ENCODE data around the gene MUSTN1.

The MUSTN1 gene

GRCh38 chr3:52798978-52799476 is 35.8 kb downstream of the MUSTN1 start:
- H3K4me3 ChIP-seq (ENCODE audit: low read depth in 1 of 2, low read length in 2 of 2): no peak overlapping the region
- H3K27me3 ChIP-seq (ENCODE audit: low read depth, low read length): no peaks in the 10 kb centered on the region
- H3K27ac ChIP-seq (ENCODE audit: low read length): no peak overlapping the region
- no peaks in the 10 kb centered on the region for H3K36me3 ChIP-seq (ENCODE audit: control insufficient read depth in 1 of 2, insufficient read depth in 2 of 2, low read length in 2 of 2)
- H3K9me3 ChIP-seq (ENCODE audit: control insufficient read depth in 1 of 2, low read length in 2 of 2): no peaks in the 10 kb centered on the region
- no peaks in the 10 kb centered on the region for H3K4me1 ChIP-seq (ENCODE audit: control insufficient read depth in 1 of 2, insufficient read depth in 2 of 2, low read length in 2 of 2)

DNA sequence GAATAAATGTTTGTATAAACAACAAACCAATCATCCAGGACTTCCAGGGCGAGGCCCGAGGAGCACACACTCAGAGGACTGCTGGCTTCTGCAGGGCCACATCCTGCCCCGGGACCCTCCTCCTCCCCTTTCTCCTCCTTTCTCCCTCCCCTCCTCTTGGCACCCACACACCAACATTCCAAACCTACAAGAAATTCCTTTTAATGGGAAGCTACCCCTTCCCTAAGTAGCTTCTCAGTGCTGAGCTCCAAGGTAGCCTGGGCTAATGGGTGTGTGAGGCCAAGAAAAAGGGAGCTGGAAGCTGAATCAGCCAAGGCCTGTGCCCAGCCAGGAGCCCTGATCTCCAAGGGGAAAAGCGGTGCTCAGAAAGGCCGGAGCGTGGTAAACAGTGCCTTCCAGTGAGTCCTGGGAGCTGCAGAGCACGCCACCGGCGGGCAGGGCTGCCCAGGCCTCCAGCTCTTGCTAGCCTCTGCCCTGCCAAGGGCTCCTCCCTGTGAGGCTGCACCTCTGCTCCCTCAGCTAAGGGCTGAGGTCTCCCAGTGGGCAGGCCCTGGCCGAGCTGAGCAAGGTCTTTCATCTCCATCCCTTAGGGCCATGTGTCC is 36.3 kb downstream of the MUSTN1 start:
- Histone ChIP-seq H3K4me3 (ENCODE audit: low read depth in 1 of 2, low read length in 2 of 2) (no peak overlapping the region), H3K27ac (ENCODE audit: low read length) (no peak overlapping the region), H3K36me3 (ENCODE audit: control insufficient read depth in 1 of 2, insufficient read depth in 2 of 2, low read length in 2 of 2) (no peaks in the 10 kb centered on the region), H3K9me3 (ENCODE audit: control insufficient read depth in 1 of 2, low read length in 2 of 2) (no peaks in the 10 kb centered on the region), H3K4me1 (ENCODE audit: control insufficient read depth in 1 of 2, insufficient read depth in 2 of 2, low read length in 2 of 2) (no peaks in the 10 kb centered on the region), H3K27me3 (ENCODE audit: low read depth, low read length) (no peaks in the 10 kb centered on the region)

DNA sequence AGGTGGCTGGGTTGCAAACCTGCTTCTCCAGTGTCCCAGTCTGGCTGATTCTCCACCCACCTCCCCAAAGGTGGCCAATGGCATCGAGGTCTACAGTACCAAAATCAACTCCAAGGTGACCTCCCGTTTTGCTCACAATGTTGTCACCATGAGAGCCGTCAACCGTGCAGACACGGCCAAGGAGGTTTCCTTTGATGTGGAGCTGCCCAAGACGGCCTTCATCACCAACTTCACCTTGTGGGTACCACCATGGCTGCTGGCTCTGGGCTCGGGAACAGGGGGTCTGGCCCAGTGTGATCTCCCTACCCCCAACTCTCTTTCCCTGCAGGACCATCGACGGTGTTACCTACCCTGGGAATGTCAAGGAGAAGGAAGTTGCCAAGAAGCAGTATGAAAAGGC is 38.4 kb downstream of the MUSTN1 start:
- Histone ChIP-seq H3K9me3 (ENCODE audit: control insufficient read depth in 1 of 2, low read length in 2 of 2) (no peaks in the 10 kb centered on the region), H3K27ac (ENCODE audit: low read length) (no peak overlapping the region), H3K4me3 (ENCODE audit: low read depth in 1 of 2, low read length in 2 of 2) (no peak overlapping the region), H3K4me1 (ENCODE audit: control insufficient read depth in 1 of 2, insufficient read depth in 2 of 2, low read length in 2 of 2) (no peaks in the 10 kb centered on the region), H3K36me3 (ENCODE audit: control insufficient read depth in 1 of 2, insufficient read depth in 2 of 2, low read length in 2 of 2) (no peaks in the 10 kb centered on the region), H3K27me3 (ENCODE audit: low read depth, low read length) (no peaks in the 10 kb centered on the region)

- Histone ChIP-seq H3K4me3 (ENCODE audit: low read depth in 1 of 2, low read length in 2 of 2) (no peak overlapping the region), H3K9me3 (ENCODE audit: control insufficient read depth in 1 of 2, low read length in 2 of 2) (no peaks in the 10 kb centered on the region), H3K27ac (ENCODE audit: low read length) (no peak overlapping the region), H3K36me3 (ENCODE audit: control insufficient read depth in 1 of 2, insufficient read depth in 2 of 2, low read length in 2 of 2) (no peaks in the 10 kb centered on the region), H3K4me1 (ENCODE audit: control insufficient read depth in 1 of 2, insufficient read depth in 2 of 2, low read length in 2 of 2) (no peaks in the 10 kb centered on the region), H3K27me3 (ENCODE audit: low read depth, low read length) (no peaks in the 10 kb centered on the region)
These were observed 39.4 kb downstream of the MUSTN1 start for GRCh38 chr3:52795298-52795900.

DNA sequence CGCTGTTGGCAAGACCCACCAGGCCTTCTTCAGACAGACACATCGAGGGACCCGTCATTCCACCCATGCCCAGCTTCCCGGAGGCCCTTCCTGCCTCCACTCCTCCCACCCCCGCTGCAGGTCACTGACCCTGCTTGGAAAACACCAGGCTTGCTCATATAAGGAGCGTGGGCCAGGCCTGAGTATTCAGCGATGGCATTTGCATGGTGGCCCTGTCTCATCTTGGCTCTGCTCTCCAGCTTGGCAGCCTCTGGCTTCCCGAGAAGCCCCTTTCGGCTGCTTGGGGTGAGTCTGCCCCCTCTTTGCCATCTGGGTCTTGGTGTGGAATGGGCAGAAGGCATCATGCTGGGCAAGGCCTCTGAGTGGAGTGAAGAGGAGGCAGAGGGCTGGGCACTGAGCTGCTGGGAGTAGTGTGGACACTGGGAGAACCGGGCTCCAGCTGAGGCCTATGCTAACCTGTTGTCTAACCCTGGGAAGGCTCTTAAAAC is 40.2 kb downstream of the MUSTN1 start, which contains the start of gene ITIH3:
Gene ITIH3 (plus strand): TSS at position 185 of the 488 bp plus-strand sequence. CDS start 8 bp downstream, at position 193.
- Histone ChIP-seq H3K36me3 (ENCODE audit: control insufficient read depth in 1 of 2, insufficient read depth in 2 of 2, low read length in 2 of 2) (no peaks in the 10 kb centered on the region), H3K4me3 (ENCODE audit: low read depth in 1 of 2, low read length in 2 of 2) (no peak within 1 kb of the TSS)

GRCh38 chr3:52793702-52794611 is 40.9 kb downstream of the MUSTN1 start:
- no peak overlapping the region for H3K27ac ChIP-seq (ENCODE audit: low read length)
- no peaks in the 10 kb centered on the region for H3K9me3 ChIP-seq (ENCODE audit: control insufficient read depth in 1 of 2, low read length in 2 of 2)
- no peaks in the 10 kb centered on the region for H3K4me1 ChIP-seq (ENCODE audit: control insufficient read depth in 1 of 2, insufficient read depth in 2 of 2, low read length in 2 of 2)
- H3K4me3 ChIP-seq (ENCODE audit: low read depth in 1 of 2, low read length in 2 of 2): no peak overlapping the region
- H3K36me3 ChIP-seq (ENCODE audit: control insufficient read depth in 1 of 2, insufficient read depth in 2 of 2, low read length in 2 of 2): no peaks in the 10 kb centered on the region
- H3K27me3 ChIP-seq (ENCODE audit: low read depth, low read length): no peaks in the 10 kb centered on the region

More for the DNA sequence above, 40.2 kb downstream of the MUSTN1 start, which contains the start of gene ITIH3:
- H3K27me3 ChIP-seq (ENCODE audit: low read depth, low read length): no peaks in the 10 kb centered on the region
- no peaks in the 10 kb centered on the region for H3K4me1 ChIP-seq (ENCODE audit: control insufficient read depth in 1 of 2, insufficient read depth in 2 of 2, low read length in 2 of 2)
- no peak within 1 kb of the TSS for H3K27ac ChIP-seq (ENCODE audit: low read length)
- H3K9me3 ChIP-seq (ENCODE audit: control insufficient read depth in 1 of 2, low read length in 2 of 2): no peaks in the 10 kb centered on the region

- Histone ChIP-seq H3K36me3 (ENCODE audit: control insufficient read depth in 1 of 2, insufficient read depth in 2 of 2, low read length in 2 of 2) (no peaks in the 10 kb centered on the region), H3K27me3 (ENCODE audit: low read depth, low read length) (no peaks in the 10 kb centered on the region), H3K9me3 (ENCODE audit: control insufficient read depth in 1 of 2, low read length in 2 of 2) (no peaks in the 10 kb centered on the region), H3K4me1 (ENCODE audit: control insufficient read depth in 1 of 2, insufficient read depth in 2 of 2, low read length in 2 of 2) (no peaks in the 10 kb centered on the region), H3K4me3 (ENCODE audit: low read depth in 1 of 2, low read length in 2 of 2) (no peak overlapping the region), H3K27ac (ENCODE audit: low read length) (no peak overlapping the region)
These were observed 41.7 kb downstream of the MUSTN1 start for GRCh38 chr3:52792961-52793695.

- Histone ChIP-seq H3K4me3 (ENCODE audit: low read depth in 1 of 2, low read length in 2 of 2) (no peak overlapping the region), H3K4me1 (ENCODE audit: control insufficient read depth in 1 of 2, insufficient read depth in 2 of 2, low read length in 2 of 2) (no peaks in the 10 kb centered on the region), H3K9me3 (ENCODE audit: control insufficient read depth in 1 of 2, low read length in 2 of 2) (no peaks in the 10 kb centered on the region), H3K27ac (ENCODE audit: low read length) (no peak overlapping the region), H3K27me3 (ENCODE audit: low read depth, low read length) (no peaks in the 10 kb centered on the region), H3K36me3 (ENCODE audit: control insufficient read depth in 1 of 2, insufficient read depth in 2 of 2, low read length in 2 of 2) (no peaks in the 10 kb centered on the region)
These were observed 42.4 kb downstream of the MUSTN1 start for GRCh38 chr3:52792413-52792812.

DNA sequence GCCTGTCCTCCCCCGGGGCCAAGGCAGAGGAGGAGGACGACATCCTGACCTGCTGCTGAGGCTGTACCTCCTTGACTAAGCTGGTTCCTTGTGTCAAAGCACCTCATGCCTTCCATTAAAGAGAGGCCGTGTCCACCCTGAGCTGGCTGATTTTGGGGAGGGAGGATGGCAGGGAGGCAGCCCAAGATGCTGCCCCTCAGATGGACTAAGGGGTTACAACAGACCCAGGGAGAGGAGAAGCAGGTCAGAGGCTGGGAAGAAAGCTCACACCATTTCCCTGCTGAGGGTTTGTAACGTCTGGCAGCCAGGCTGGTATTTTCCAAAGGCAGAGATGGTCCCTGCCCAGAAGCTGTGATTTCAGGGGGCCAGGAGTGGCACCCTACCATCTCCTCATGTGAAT is 42.9 kb downstream of the MUSTN1 start:
- H3K4me3 ChIP-seq (ENCODE audit: low read depth in 1 of 2, low read length in 2 of 2): no peak overlapping the region
- no peaks in the 10 kb centered on the region for H3K4me1 ChIP-seq (ENCODE audit: control insufficient read depth in 1 of 2, insufficient read depth in 2 of 2, low read length in 2 of 2)
- H3K27me3 ChIP-seq (ENCODE audit: low read depth, low read length): no peaks in the 10 kb centered on the region
- no peak overlapping the region for H3K27ac ChIP-seq (ENCODE audit: low read length)
- no peaks in the 10 kb centered on the region for H3K36me3 ChIP-seq (ENCODE audit: control insufficient read depth in 1 of 2, insufficient read depth in 2 of 2, low read length in 2 of 2)
- no peaks in the 10 kb centered on the region for H3K9me3 ChIP-seq (ENCODE audit: control insufficient read depth in 1 of 2, low read length in 2 of 2)

GRCh38 chr3:52791366-52791765 is 43.5 kb downstream of the MUSTN1 start:
- H3K9me3 ChIP-seq (ENCODE audit: control insufficient read depth in 1 of 2, low read length in 2 of 2): no peaks in the 10 kb centered on the region
- no peak overlapping the region for H3K27ac ChIP-seq (ENCODE audit: low read length)
- H3K4me3 ChIP-seq (ENCODE audit: low read depth in 1 of 2, low read length in 2 of 2): no peak overlapping the region
- no peaks in the 10 kb centered on the region for H3K36me3 ChIP-seq (ENCODE audit: control insufficient read depth in 1 of 2, insufficient read depth in 2 of 2, low read length in 2 of 2)
- H3K27me3 ChIP-seq (ENCODE audit: low read depth, low read length): no peaks in the 10 kb centered on the region
- H3K4me1 ChIP-seq (ENCODE audit: control insufficient read depth in 1 of 2, insufficient read depth in 2 of 2, low read length in 2 of 2): no peaks in the 10 kb centered on the region
